H9 (cell line): ENCODE results near the gene FTH1. TPM values are rescaled to one million over a fixed set of nuclear protein-coding genes. Genes with fewer than 3 reads are reported as not detected.

Source experiments
- DNase-seq: peaks from one replicate; pipeline ENCODE4 v3.0.0-alpha.2; 2017
- H2AFZ ChIP-seq: one replicate; pipeline ENCODE4 v1.6.1; 2013; ENCODE audit warnings: mild to moderate bottlenecking, low read length, control low read depth, moderate library complexity
- H2AK5ac ChIP-seq: 2 replicates; pipeline ENCODE4 v1.6.1; 2013; ENCODE audit warnings: low read length, control low read depth, mixed read lengths; ENCODE audit not compliant: insufficient read length
- H2BK120ac ChIP-seq: one replicate; pipeline ENCODE4 v1.6.1; 2013; ENCODE audit warnings: low read depth, mild to moderate bottlenecking, low read length, control low read depth, inconsistent platforms; ENCODE audit not compliant: poor library complexity, severe bottlenecking
- H2BK12ac ChIP-seq: 2 replicates; pipeline ENCODE4 v1.6.1; 2013; ENCODE audit warnings: low read length, control low read depth, mixed read lengths, low read depth; ENCODE audit not compliant: insufficient read length
- H2BK15ac ChIP-seq: 2 replicates; pipeline ENCODE4 v1.6.1; 2013; ENCODE audit warnings: low read depth, low read length, control low read depth
- H2BK20ac ChIP-seq: one replicate; pipeline ENCODE4 v1.6.1; 2013; ENCODE audit warnings: low read depth, mild to moderate bottlenecking, low read length, control low read depth, inconsistent platforms; ENCODE audit not compliant: poor library complexity, severe bottlenecking
- H2BK5ac ChIP-seq: 2 replicates; pipeline ENCODE4 v1.6.1; 2013; ENCODE audit warnings: low read length, control low read depth, mixed read lengths; ENCODE audit not compliant: insufficient read length
- H3K14ac ChIP-seq: 2 replicates; pipeline ENCODE4 v1.6.1; 2013; ENCODE audit warnings: low read length, control low read depth; ENCODE audit not compliant: insufficient read depth
- H3K18ac ChIP-seq: 2 replicates; pipeline ENCODE4 v1.6.1; 2013; ENCODE audit warnings: low read depth, mild to moderate bottlenecking, mixed read lengths, low read length, control low read depth; ENCODE audit not compliant: insufficient read length
- H3K23ac ChIP-seq: 2 replicates; pipeline ENCODE4 v1.6.1; 2013; ENCODE audit warnings: low read length, control low read depth, mixed read lengths, low read depth; ENCODE audit not compliant: insufficient read length
- H3K23me2 ChIP-seq: 2 replicates; pipeline ENCODE4 v1.6.1; 2013; ENCODE audit warnings: low read depth, mild to moderate bottlenecking, mixed read lengths, low read length, control low read depth; ENCODE audit not compliant: insufficient read length, poor library complexity, severe bottlenecking
- H3K27ac ChIP-seq: 2 replicates; pipeline ENCODE4 v1.5.1; 2013; ENCODE audit warnings: low read length, control low read depth, mixed read lengths, low read depth; ENCODE audit not compliant: insufficient read length
- H3K27me3 ChIP-seq: 2 replicates; pipeline ENCODE4 v1.6.1; 2013; ENCODE audit warnings: low read length, control low read depth, inconsistent platforms; ENCODE audit not compliant: insufficient read depth
- H3K4ac ChIP-seq: 2 replicates; pipeline ENCODE4 v1.6.1; 2013; ENCODE audit warnings: low read depth, mild to moderate bottlenecking, control low read depth, inconsistent platforms, low read length, moderate library complexity
- H3K4me1 ChIP-seq: 2 replicates; pipeline ENCODE4 v1.6.1; 2013; ENCODE audit warnings: low read length, control low read depth, inconsistent platforms; ENCODE audit not compliant: insufficient read depth
- H3K4me2 ChIP-seq: 2 replicates; pipeline ENCODE4 v1.6.1; 2013; ENCODE audit warnings: low read length, control low read depth, mixed read lengths; ENCODE audit not compliant: insufficient read length, insufficient read depth
- H3K56ac ChIP-seq: 2 replicates; pipeline ENCODE4 v1.6.1; 2013; ENCODE audit warnings: low read depth, mild to moderate bottlenecking, mixed read lengths, low read length, control low read depth; ENCODE audit not compliant: insufficient read length
- H3K79me1 ChIP-seq: 2 replicates; pipeline ENCODE4 v1.6.1; 2013; ENCODE audit warnings: low read depth, mild to moderate bottlenecking, moderate library complexity, low read length, control low read depth, inconsistent platforms; ENCODE audit not compliant: insufficient read depth, poor library complexity, severe bottlenecking
- H3K79me2 ChIP-seq: 2 replicates; pipeline ENCODE4 v1.6.1; 2013; ENCODE audit warnings: low read length, control low read depth, inconsistent platforms; ENCODE audit not compliant: insufficient read depth
- H3K9ac ChIP-seq: 2 replicates; pipeline ENCODE4 v1.6.1; 2013; ENCODE audit warnings: low read length, control low read depth, mixed read lengths; ENCODE audit not compliant: insufficient read length; ENCODE audit errors: extremely low read depth
- H3K9me3 ChIP-seq: one replicate; pipeline ENCODE4 v1.6.1; 2013; ENCODE audit warnings: low read depth, low read length, inconsistent platforms; ENCODE audit not compliant: control insufficient read depth
- H3T11ph ChIP-seq: one replicate; pipeline ENCODE4 v1.6.1; 2013; ENCODE audit warnings: mild to moderate bottlenecking, low read length, control low read depth, inconsistent platforms
- H4K20me1 ChIP-seq: one replicate; pipeline ENCODE4 v1.6.1; 2013; ENCODE audit not compliant: control insufficient read depth, insufficient read length, insufficient read depth
- H4K5ac ChIP-seq: 2 replicates; pipeline ENCODE4 v1.6.1; 2013; ENCODE audit warnings: low read depth, mild to moderate bottlenecking, mixed read lengths, low read length, control low read depth; ENCODE audit not compliant: insufficient read length
- H4K8ac ChIP-seq: replicated peaks from 2 replicates; pipeline ENCODE4 v1.6.1; 2013; ENCODE audit warnings: low read length, control low read depth, mixed read lengths, low read depth; ENCODE audit not compliant: insufficient read length
- H4K91ac ChIP-seq: 2 replicates; pipeline ENCODE4 v1.6.1; 2013; ENCODE audit warnings: low read depth, mild to moderate bottlenecking, moderate library complexity, mixed read lengths, low read length, control low read depth; ENCODE audit not compliant: insufficient read length
- H3K27ac Mint-ChIP-seq, 3 experiments: 2 replicates in 2 of 3; 3 replicates in 1 of 3; pipeline ENCODE4 v1.8.0; 2020 to 2021; ENCODE audit warnings: mixed read lengths in 3 of 3, mild to moderate bottlenecking in 1 of 3, moderate library complexity in 1 of 3
- H3K27me3 Mint-ChIP-seq: 2 replicates; pipeline ENCODE4 v1.8.0; 2021; ENCODE audit warnings: low read depth, mild to moderate bottlenecking, moderate library complexity, mixed read lengths
- H3K36me3 Mint-ChIP-seq, 3 experiments: 2 replicates in 2 of 3; 3 replicates in 1 of 3; pipeline ENCODE4 v1.8.0; 2020 to 2021; ENCODE audit warnings: low read depth in 3 of 3, mixed read lengths in 3 of 3; ENCODE audit not compliant: insufficient read depth in 1 of 3
- H3K4me1 Mint-ChIP-seq, 2 experiments: 2 replicates each; pipeline ENCODE4 v1.8.0; 2020; ENCODE audit warnings: mixed read lengths in 2 of 2
- H3K4me3 Mint-ChIP-seq, 2 experiments: 2 replicates in 1 of 2; 3 replicates in 1 of 2; pipeline ENCODE4 v1.8.0; 2020 to 2021; ENCODE audit warnings: mild to moderate bottlenecking in 2 of 2, mixed read lengths in 2 of 2, moderate library complexity in 1 of 2
- H3K9me3 Mint-ChIP-seq, 2 experiments: 2 replicates in 1 of 2; 3 replicates in 1 of 2; pipeline ENCODE4 v1.8.0; 2020; ENCODE audit warnings: mild to moderate bottlenecking in 2 of 2, mixed read lengths in 2 of 2, moderate library complexity in 1 of 2
- WGBS: extraction: QIAGEN DNeasy Blood & Tissue Kit; methylation state at CpG from one replicate; pipeline ENCODE4 v1.1.7; 2013; ENCODE audit warnings: missing lambda C conversion rate, low lambda C conversion rate, mixed read lengths; ENCODE audit not compliant: insufficient read length; ENCODE audit errors: extremely low coverage; 5-methylcytosine and 5-hydroxymethylcytosine counted together
- total RNA-seq: library from RNA; stranded (reverse); gene quantifications from 2 replicates; pipeline ENCODE4 v1.2.1, GENCODE V29; 2021
- TF ChIP-seq, protein P1 (sequence below): fragments of 200-600 bp; sonication (generic); conservative IDR thresholded peaks from 3 replicates; pipeline ENCODE4 v1.8.0; 2021; ENCODE audit warnings: antibody characterized with exemption, mild to moderate bottlenecking

FTH1 gene
- total RNA-seq, 1 experiment from 2014 or later = 1,505 TPM

DNA sequence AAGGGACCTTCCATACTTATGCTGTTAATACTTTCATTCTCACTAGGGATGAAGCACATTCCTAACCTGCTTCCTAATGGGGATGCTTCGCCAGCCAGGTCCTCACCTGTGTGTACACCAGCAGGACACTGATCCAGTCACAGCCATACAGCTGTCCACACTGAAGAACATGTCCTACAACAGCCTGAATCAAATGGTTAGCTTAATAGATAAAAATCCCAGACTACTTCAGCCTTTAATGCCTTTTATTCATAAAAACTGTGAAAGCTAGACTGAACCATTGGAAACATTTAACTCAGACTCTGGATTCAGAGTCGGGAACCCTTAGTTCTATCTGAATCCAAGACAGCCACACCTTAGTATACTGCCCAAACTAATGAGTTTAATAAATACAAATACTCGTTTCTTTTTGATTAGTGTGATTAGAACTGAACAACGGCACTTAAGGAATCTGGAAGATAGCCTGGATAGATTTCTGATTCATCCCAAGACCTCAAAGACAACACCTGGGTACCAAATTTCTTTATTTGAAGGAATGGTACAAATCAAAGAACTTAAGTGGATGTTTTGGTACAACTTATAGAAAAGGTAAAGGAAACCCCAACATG lies 3.3 kb downstream of the FTH1 start:
- Histone ChIP-seq H3K79me2 (peaks cover 14% of the 10 kb centered on the region), H4K5ac (no peak overlapping the region), H3K9ac (no peak overlapping the region), H2BK5ac (no peak overlapping the region), H3K27ac (no peak overlapping the region), H4K8ac (no peak overlapping the region), H3K9me3 (no peaks in the 10 kb centered on the region), H2AK5ac (no peak overlapping the region), H3K79me1 (peaks cover 4% of the 10 kb centered on the region), H3K56ac (no peak overlapping the region), H3K14ac (no peak overlapping the region), H2BK15ac (no peak overlapping the region), H3K23ac (no peak overlapping the region), H2BK12ac (no peak overlapping the region), H4K20me1 (no peaks in the 10 kb centered on the region), H3K23me2 (peaks cover 16% of the 10 kb centered on the region), H3T11ph (no peak overlapping the region), H2AFZ (no peak overlapping the region), H3K18ac (no peak overlapping the region), H2BK120ac (no peak overlapping the region), H3K4me2 (no peak overlapping the region), H4K91ac (no peak overlapping the region), H2BK20ac (no peak overlapping the region), H3K27me3 (no peaks in the 10 kb centered on the region), H3K4ac (no peak overlapping the region), H3K4me1 (peaks cover 3% of the 10 kb centered on the region; the same call in 1 of the 2 replicates)
- H3K36me3 Mint-ChIP-seq = peaks cover 29 to 43% (median 39%) of the 10 kb centered on the region in 3 experiments
- no CpG with 5 or more reads among the region's 4 CpGs for WGBS
- no peaks in the 10 kb centered on the region for H3K27me3 Mint-ChIP-seq
- peaks cover 16 to 20% of the 10 kb centered on the region in 2 experiments for H3K4me1 Mint-ChIP-seq
- DNase-seq = no peak
- H3K27ac Mint-ChIP-seq = peak overlapping the region in 1 of 3 experiments; percentile 86; a peak in 1 of 7 replicates
- 0 out of 5 replicates have a peak overlapping the region, but pooled peaks of 1 of the 2 experiments have one; percentile 91 for H3K4me3 Mint-ChIP-seq
- H3K9me3 Mint-ChIP-seq = no peaks in the 10 kb centered on the region; a peak in 1 of 5 replicates
- TF ChIP-seq, protein P1, sequence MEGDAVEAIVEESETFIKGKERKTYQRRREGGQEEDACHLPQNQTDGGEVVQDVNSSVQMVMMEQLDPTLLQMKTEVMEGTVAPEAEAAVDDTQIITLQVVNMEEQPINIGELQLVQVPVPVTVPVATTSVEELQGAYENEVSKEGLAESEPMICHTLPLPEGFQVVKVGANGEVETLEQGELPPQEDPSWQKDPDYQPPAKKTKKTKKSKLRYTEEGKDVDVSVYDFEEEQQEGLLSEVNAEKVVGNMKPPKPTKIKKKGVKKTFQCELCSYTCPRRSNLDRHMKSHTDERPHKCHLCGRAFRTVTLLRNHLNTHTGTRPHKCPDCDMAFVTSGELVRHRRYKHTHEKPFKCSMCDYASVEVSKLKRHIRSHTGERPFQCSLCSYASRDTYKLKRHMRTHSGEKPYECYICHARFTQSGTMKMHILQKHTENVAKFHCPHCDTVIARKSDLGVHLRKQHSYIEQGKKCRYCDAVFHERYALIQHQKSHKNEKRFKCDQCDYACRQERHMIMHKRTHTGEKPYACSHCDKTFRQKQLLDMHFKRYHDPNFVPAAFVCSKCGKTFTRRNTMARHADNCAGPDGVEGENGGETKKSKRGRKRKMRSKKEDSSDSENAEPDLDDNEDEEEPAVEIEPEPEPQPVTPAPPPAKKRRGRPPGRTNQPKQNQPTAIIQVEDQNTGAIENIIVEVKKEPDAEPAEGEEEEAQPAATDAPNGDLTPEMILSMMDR = no peak
